Measurements from ENCODE around the gene CNTNAP2. TPM values are rescaled to one million over a fixed set of nuclear protein-coding genes. Genes with fewer than 3 reads are reported as not detected.

The CNTNAP2 gene
- total and polyA plus RNA-seq, 3 donors from 2014 or later = 4.3 to 6.1 (median 4.4) TPM

GRCh38 chr7:148265896-148266295, 2149.3 kb downstream of the CNTNAP2 start:
- intact Hi-C loops (cut with DNase I; ENCODE audit: low total_unique reads) = no loop called here
- DNase-seq = no peak
- Histone ChIP-seq H3K4me1 (peaks cover 7% of the 10 kb centered on the region), H3K27ac (no peak overlapping the region), H3K36me3 (ENCODE audit: low read depth, missing control alignments) (no peaks in the 10 kb centered on the region), H3K4me3 (no peak overlapping the region), H3K9me3 (no peaks in the 10 kb centered on the region), H3K27me3 (no peaks in the 10 kb centered on the region)
- TF ChIP-seq POLR2A (IDR thresholded peaks at IDR 0.05) = no peak
- 75 to 87% methylated on average over 7 of the region's 7 CpGs for WGBS, 2 donors

DNA sequence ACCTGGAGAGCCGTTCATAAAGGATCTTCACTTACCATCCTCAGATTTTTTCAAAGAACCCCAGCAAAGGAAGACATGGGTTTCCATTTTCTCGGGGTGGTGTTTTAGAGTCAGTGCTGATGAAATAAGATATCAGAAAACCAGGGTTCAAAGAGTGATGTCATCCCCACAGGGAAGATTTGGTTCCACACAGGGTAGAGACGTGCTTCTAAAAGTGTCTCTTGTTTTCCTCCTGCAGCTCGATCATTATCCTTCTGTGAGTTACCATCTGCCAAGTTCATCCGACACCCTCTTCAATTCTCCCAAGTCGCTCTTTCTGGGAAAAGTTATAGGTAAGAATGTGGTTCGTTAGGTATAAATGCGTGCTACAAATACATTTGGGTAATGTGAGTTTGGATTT, 2150.2 kb downstream of the CNTNAP2 start:
- WGBS, 2 donors = 85 to 91% methylated on average over 8 of the region's 8 CpGs
- Histone ChIP-seq H3K27me3 (no peaks in the 10 kb centered on the region), H3K36me3 (ENCODE audit: low read depth, missing control alignments) (no peaks in the 10 kb centered on the region), H3K4me3 (no peak overlapping the region), H3K27ac (no peak overlapping the region), H3K4me1 (peaks cover 7% of the 10 kb centered on the region), H3K9me3 (no peaks in the 10 kb centered on the region)
- TF ChIP-seq POLR2A (IDR thresholded peaks at IDR 0.05) (no peak), CTCF (IDR thresholded peaks at IDR 0.05) (no peak)
- DNase-seq = no peak
- intact Hi-C loops (cut with DNase I; ENCODE audit: low total_unique reads) = no loop called here

DNA sequence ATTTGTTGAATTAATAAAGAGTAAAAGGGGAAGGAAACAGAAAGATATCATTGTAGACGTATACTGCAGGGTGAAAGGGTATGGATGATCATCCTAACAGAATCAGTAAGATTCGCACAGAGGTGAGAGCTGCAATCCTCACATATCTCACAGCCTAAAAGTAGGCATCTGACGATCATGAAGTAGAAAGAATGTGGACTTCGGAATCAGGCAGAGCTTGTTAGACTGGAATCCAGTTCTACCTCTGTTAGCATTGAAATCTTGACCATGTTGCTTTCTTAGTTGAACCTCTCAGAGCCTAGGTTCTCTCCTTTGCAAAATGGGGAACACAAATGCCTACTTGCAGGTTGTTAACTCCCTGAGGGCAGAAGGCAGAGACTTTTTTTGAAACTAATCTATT, 2154.0 kb downstream of the CNTNAP2 start:
- Histone ChIP-seq H3K4me3 (no peak overlapping the region), H3K9me3 (no peaks in the 10 kb centered on the region), H3K27me3 (no peaks in the 10 kb centered on the region), H3K4me1 (no peaks in the 10 kb centered on the region), H3K27ac (no peak overlapping the region), H3K36me3 (ENCODE audit: low read depth, missing control alignments) (no peaks in the 10 kb centered on the region)
- intact Hi-C loops (cut with DNase I; ENCODE audit: low total_unique reads) = no loop called here
- no peak for TF ChIP-seq POLR2A (IDR thresholded peaks at IDR 0.05)
- no peak for TF ChIP-seq CTCF (IDR thresholded peaks at IDR 0.05)
- no peak for DNase-seq
- 91 to 92% methylated on average over 4 of the region's 4 CpGs for WGBS, 2 donors

DNA sequence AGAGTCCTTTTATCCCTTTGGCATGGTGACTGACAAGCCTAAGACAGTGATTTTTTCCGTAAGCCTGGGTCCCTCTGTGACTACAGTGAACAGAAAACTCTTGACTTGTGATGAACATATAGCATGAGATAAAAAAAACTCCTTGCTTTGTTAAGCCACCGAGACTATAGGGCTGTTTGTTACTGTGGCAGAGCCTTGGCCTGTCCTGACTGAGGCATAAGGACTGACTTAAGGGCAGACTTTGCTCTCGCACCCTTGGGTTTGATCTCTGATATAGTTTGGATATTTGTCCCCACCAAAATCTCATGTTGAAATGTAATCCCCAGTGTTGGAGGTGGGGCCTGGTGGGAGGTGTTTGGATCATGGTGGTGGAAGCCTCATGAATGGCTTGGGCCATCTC, 2157.5 kb downstream of the CNTNAP2 start:
- Histone ChIP-seq H3K9me3 (no peaks in the 10 kb centered on the region), H3K4me3 (no peak overlapping the region), H3K27ac (no peak overlapping the region), H3K36me3 (ENCODE audit: low read depth, missing control alignments) (no peaks in the 10 kb centered on the region), H3K4me1 (no peaks in the 10 kb centered on the region), H3K27me3 (no peaks in the 10 kb centered on the region)
- TF ChIP-seq CTCF (IDR thresholded peaks at IDR 0.05) (no peak), POLR2A (IDR thresholded peaks at IDR 0.05) (no peak)
- intact Hi-C loops (cut with DNase I; ENCODE audit: low total_unique reads) = no loop called here
- WGBS, 2 donors = 96 to 100% methylated on average over 3 of the region's 3 CpGs
- no peak for DNase-seq

DNA sequence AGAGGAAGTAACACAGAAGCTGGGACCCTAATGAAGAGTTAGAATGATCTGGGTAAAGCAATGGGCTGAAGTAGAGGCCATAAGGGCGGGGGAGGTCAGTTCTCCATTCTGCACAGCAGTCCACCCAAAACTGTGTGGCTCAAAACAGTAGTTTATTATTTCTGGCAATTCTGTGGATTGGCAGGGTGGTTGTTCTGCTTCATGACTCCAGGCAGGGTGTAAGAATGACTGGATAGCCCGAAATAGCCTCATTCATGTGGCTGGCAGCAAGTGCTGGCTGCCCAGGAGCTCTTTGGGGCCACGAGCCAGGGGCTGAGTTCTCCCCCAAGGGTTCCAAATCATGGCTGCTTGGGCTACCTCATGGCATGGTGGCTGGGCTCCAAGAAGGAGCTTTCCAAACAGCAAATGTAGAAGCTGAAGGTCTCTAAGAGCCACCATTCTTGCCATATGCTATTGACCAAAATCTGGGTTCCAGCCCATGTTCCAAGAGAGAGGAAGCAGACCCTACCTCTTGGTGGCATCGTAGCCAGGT, 2158.8 kb downstream of the CNTNAP2 start:
- TF ChIP-seq POLR2A (IDR thresholded peaks at IDR 0.05) (no peak), CTCF (IDR thresholded peaks at IDR 0.05) (no peak)
- Histone ChIP-seq H3K4me1 (no peaks in the 10 kb centered on the region), H3K36me3 (ENCODE audit: low read depth, missing control alignments) (no peaks in the 10 kb centered on the region), H3K4me3 (no peak overlapping the region), H3K27me3 (no peaks in the 10 kb centered on the region), H3K9me3 (no peaks in the 10 kb centered on the region), H3K27ac (no peak overlapping the region)
- WGBS, 2 donors = 89 to 93% methylated on average over 3 to 4 of the region's 4 CpGs
- no peak for DNase-seq
- intact Hi-C loops (cut with DNase I; ENCODE audit: low total_unique reads) = no loop called here

All from testis (tissue), 3 donors.